Stomach (tissue), 4 donors: Measurements from ENCODE around the gene DHX57.

ENCODE experiments used
- CTCF ChIP-seq, 7 experiments: fragments of 450-650 bp in 4 of 7; fragments of 200-600 bp in 3 of 7; sonication (generic) in 3 of 7; IDR thresholded peaks; one replicate each; pipeline ENCODE4 v1.5.1; 2016 to 2019; ENCODE audit warnings: antibody characterized with exemption in 7 of 7, control low read depth in 2 of 7, mild to moderate bottlenecking in 1 of 7
- EP300 ChIP-seq: sonication (generic); formaldehyde crosslinking; IDR thresholded peaks from one replicate; pipeline ENCODE4 v1.6.1; 2017; ENCODE audit warnings: antibody characterized with exemption
- POLR2A ChIP-seq, 4 donors: fragments of 450-650 bp; IDR thresholded peaks; one replicate each; pipeline ENCODE4 v1.6.1; 2016; ENCODE audit warnings: antibody characterized with exemption in 4 of 4, control low read depth in 2 of 4, mild to moderate bottlenecking in 1 of 4, moderate library complexity in 1 of 4

GRCh38 chr2:38862476-38862875 is 13.3 kb downstream of the DHX57 start:
- TF ChIP-seq CTCF (IDR thresholded peaks at IDR 0.05) (no peak), POLR2A (IDR thresholded peaks at IDR 0.05) (no peak), EP300 (no peak)
